Ovary (tissue), 3 donors: ENCODE measurements around the gene SOX6.

Experiments
- CTCF ChIP-seq, 3 donors: fragments of 450-650 bp in 2 of 3; fragments of 200-600 bp in 1 of 3; IDR thresholded peaks; one replicate each; pipeline versions ENCODE4 v1.5.1 to v1.8.0; 2016 to 2022; ENCODE audit warnings: antibody characterized with exemption in 3 of 3, mild to moderate bottlenecking in 1 of 3
- EP300 ChIP-seq: sonication (generic); formaldehyde crosslinking; IDR thresholded peaks from one replicate; pipeline ENCODE4 v1.6.1; 2017; ENCODE audit warnings: antibody characterized with exemption
- donor health status: DM: no; HTN: no; CAD: no.

GRCh38 chr11:16357775-16358174 lies 1.4 kb upstream of the SOX6 start:
- TF ChIP-seq CTCF (IDR thresholded peaks at IDR 0.05) (no peak), EP300 (no peak)
